ENCODE measurements around the gene MAGED2. TPM values are rescaled to one million over a fixed set of nuclear protein-coding genes. Genes with fewer than 3 reads are reported as not detected.
"Not testable (repeated sequence)": the region's sequence is repeated elsewhere in the genome, so short reads cannot be mapped to it uniquely, and the experiment has no call there.

The MAGED2 gene
- total RNA-seq, 5 donors from 2014 or later (not counting 1 experiment from before 2014, with no cell fraction given) = 64.5 to 99.3 (median 91.8) TPM

DNA sequence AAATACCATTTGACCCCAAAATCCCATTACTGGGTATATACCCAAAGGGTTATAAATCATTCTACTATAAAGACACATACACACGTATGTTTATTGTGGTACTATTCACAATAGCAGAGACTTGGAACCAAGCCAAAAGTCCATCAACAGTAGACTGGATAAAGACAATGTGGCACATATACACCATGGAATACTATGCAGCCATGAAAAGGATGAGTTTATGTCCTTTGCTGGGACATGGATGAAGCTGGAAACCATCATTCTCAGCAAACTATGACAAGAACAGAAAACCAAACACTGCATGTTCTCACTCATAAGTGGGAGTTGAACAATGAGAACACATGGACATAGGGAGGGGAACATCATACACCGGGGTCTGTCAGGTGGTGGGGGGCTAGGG lies 40.2 kb downstream of the MAGED2 start:
- H3K4me1 ChIP-seq (ENCODE audit: control insufficient read depth in 1 of 2, extremely low read depth in 1 of 2, insufficient read depth in 2 of 2, low read length in 2 of 2); H3K36me3 ChIP-seq (ENCODE audit: control insufficient read depth in 2 of 2, extremely low read depth in 1 of 2, insufficient read depth in 1 of 2, low read length in 1 of 2); H3K9me3 ChIP-seq; H3K27ac ChIP-seq (ENCODE audit: low read length); H3K4me3 ChIP-seq (ENCODE audit: control insufficient read depth in 1 of 2, extremely low read depth in 1 of 2, low read length in 1 of 2); H3K27me3 ChIP-seq (replicated peaks in 1 of 2; ENCODE audit: control insufficient read depth in 2 of 2, extremely low read depth in 1 of 2, insufficient read depth in 2 of 2, low read length in 1 of 2); H3K27ac Mint-ChIP-seq; ATAC-seq (replicated peaks in 1 of 4); H3K4me3 Mint-ChIP-seq; DNase-seq; POLR2A ChIA-PET; H3K36me3 Mint-ChIP-seq; CTCF ChIA-PET; H3K4me1 Mint-ChIP-seq; H3K9me3 Mint-ChIP-seq: not testable (repeated sequence)
- H3K27me3 Mint-ChIP-seq = peaks cover 0 to 16% of the 10 kb centered on the region in 2 donors
- WGBS (ENCODE audit: insufficient coverage) = no CpG with 5 or more reads among the region's 2 CpGs

DNA sequence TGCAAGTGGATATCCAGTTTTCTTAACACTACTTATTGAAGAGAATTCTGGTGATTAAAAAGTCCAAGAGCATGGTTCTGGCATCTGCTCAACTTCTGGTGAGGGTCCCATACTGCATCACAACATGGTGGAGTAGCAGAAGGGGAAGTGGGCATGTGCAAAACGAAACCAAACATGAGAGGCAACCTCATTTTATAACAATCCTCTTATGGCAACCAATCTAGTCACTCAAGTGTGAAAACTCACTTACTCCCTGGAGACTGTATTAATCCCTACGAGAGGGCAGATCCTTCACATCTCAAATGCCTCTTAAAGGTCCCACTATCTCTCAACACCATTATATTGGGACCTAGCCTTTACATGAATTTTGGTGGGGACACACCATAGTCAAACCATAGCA lies 57.7 kb downstream of the MAGED2 start:
- H3K4me1 Mint-ChIP-seq = peaks cover 0 to 11% (median 3%) of the 10 kb centered on the region in 3 donors
- DNase-seq = no peak
- no peak overlapping the region for H3K27ac Mint-ChIP-seq
- no peak overlapping the region for H3K4me3 ChIP-seq (ENCODE audit: control insufficient read depth in 1 of 2, extremely low read depth in 1 of 2, low read length in 1 of 2)
- no peaks in the 10 kb centered on the region for H3K4me1 ChIP-seq (ENCODE audit: control insufficient read depth in 1 of 2, extremely low read depth in 1 of 2, insufficient read depth in 2 of 2, low read length in 2 of 2)
- H3K27me3 Mint-ChIP-seq = peaks cover 4 to 38% of the 10 kb centered on the region in 2 donors
- peaks cover 7 to 8% (median 7%) of the 10 kb centered on the region in 3 donors for H3K9me3 Mint-ChIP-seq
- H3K27me3 ChIP-seq (replicated peaks in 1 of 2; ENCODE audit: control insufficient read depth in 2 of 2, extremely low read depth in 1 of 2, insufficient read depth in 2 of 2, low read length in 1 of 2) = no peaks in the 10 kb centered on the region
- WGBS (ENCODE audit: insufficient coverage) = no CpG with 5 or more reads among the region's 2 CpGs
- H3K36me3 Mint-ChIP-seq = no peaks in the 10 kb centered on the region
- ChIA-PET CTCF (no interaction called here), POLR2A (no interaction called here)
- no peak overlapping the region for H3K4me3 Mint-ChIP-seq
- peaks cover under 1% of the 10 kb centered on the region for H3K9me3 ChIP-seq
- no peaks in the 10 kb centered on the region for H3K36me3 ChIP-seq (ENCODE audit: control insufficient read depth in 2 of 2, extremely low read depth in 1 of 2, insufficient read depth in 1 of 2, low read length in 1 of 2)
- no peak for ATAC-seq (replicated peaks in 1 of 4)
- no peak overlapping the region for H3K27ac ChIP-seq (ENCODE audit: low read length)

Other genes with a start within 250 kb of the MAGED2 start
- gene ITIH6, start 9.5 kb upstream of the MAGED2 start, total RNA-seq = not detected
- 1 to 10 TPM in 4 of 5 donors, under 1 TPM in 1; 0.68 to 3.0 (median 1.9) TPM for gene TRO, start 113.1 kb downstream of the MAGED2 start, total RNA-seq
- gene PFKFB1, start 186.4 kb downstream of the MAGED2 start, total RNA-seq = 1 to 10 TPM in 1 of 5 donors, under 1 TPM in 4; 0.18 to 1.4 (median 0.61) TPM
- gene APEX2, start 192.6 kb downstream of the MAGED2 start, total RNA-seq = 10 to 100 TPM in 3 of 5 donors, 1 to 10 TPM in 2; 7.5 to 17.2 (median 15.3) TPM
- gene ALAS2, start 223.2 kb downstream of the MAGED2 start, total RNA-seq = not detected